ENCODE data around the gene EID2B.

The EID2B gene

DNA sequence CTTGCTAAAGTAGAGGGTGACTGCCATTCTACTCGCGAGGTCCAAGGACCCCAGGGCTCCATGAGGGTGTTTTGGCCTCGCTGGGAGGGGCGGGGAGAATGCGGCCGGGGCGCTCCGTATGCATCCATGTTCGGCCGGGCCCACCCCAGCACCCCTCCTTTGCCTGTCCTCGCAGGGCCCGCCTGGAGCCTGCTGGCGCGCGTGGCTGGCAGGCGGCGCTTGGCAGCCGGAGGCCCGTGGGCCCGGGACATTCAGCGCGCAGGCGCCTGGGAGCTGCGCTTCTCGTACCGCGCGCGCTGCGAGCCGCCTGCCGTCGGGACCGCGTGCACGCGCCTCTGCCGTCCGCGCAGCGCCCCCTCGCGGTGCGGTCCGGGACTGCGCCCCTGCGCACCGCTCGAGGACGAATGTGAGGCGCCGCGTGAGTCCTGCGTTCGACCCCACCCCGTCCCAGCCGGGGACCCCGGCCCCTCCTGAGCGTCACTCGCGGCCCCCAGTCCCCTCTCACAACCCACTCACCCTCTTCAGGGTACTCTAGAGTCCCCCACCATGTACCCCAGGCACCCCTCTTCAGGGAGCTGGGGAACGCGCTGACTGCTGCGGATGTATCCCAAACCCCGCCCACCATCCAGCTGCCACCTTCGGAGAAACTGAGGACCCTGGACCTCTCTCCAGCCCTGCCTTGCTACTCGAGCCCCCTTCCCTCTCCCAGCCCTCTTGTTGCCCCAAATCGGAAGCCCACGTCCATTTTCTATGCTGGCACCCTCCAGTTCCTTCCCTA, 29.8 kb downstream of the EID2B start:
- H3K4me3 Mint-ChIP-seq = peak overlapping the region; percentile 36 to 44
- ATAC-seq (replicated peaks) = peak; percentile 66

DNA sequence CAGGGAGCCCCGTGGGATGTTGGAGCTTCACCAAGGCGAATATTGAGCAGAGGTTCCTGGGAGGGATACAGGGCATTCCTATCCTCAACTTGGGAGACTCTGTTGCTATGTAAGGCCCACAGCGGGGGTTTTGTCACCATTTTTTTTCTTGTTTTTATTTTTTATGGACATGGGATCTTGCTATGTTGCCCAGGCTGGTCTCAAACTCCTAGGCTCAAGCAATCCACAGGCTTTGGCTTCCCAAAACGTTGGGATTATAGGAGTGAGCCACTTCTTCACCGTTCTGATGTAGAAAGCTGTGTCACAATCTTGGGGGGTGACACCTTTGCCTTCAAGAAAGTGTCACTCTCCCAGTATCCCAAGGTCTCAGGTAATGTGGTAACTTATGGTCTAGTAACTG, 31.3 kb downstream of the EID2B start:
- peaks cover 26 to 29% of the 10 kb centered on the region in 2 donors for H3K4me1 Mint-ChIP-seq (ENCODE audit: low read depth in 2 of 2)
- no peaks in the 10 kb centered on the region for H3K9me3 Mint-ChIP-seq
- no peak for ATAC-seq (replicated peaks)
- DNase-seq = no peak
- H3K4me3 Mint-ChIP-seq = no peak overlapping the region
- peaks cover 77 to 85% of the 10 kb centered on the region in 2 donors for H3K27me3 Mint-ChIP-seq
- no peak overlapping the region for H3K27ac Mint-ChIP-seq
- peaks cover 17% of the 10 kb centered on the region for H3K36me3 Mint-ChIP-seq (ENCODE audit: insufficient read depth)

More for the DNA sequence above, 29.8 kb downstream of the EID2B start:
- peaks cover 76 to 90% of the 10 kb centered on the region in 2 donors for H3K27me3 Mint-ChIP-seq
- peak overlapping the region in 1 of 2 donors; percentile 81 for H3K27ac Mint-ChIP-seq
- H3K36me3 Mint-ChIP-seq (ENCODE audit: insufficient read depth) = peaks cover 18% of the 10 kb centered on the region
- DNase-seq = peak; percentile 66 to 77 (median 74)
- H3K4me1 Mint-ChIP-seq (ENCODE audit: low read depth in 2 of 2) = peaks cover 36 to 38% of the 10 kb centered on the region in 2 donors
- H3K9me3 Mint-ChIP-seq = no peaks in the 10 kb centered on the region

DNA sequence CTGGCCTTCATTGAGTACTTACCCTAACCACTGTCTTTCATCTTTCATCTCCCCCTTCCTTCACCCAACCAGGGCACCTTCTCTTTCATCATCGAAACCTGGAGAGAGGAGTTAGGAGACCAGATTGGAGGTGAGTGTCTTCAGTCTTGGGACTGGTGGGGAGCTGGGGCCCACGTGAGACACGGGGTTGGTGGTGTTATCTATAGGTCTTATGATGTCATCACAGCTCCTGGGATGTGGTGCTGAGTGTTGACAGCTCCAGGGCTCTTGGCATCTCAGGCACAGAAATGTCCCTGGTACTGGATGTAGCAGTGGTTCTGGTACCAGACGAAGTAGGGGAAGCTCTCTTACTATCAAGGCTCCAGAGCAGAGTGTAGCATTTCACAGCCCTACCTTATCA, 32.1 kb downstream of the EID2B start:
- DNase-seq (no peak), ATAC-seq (replicated peaks) (no peak)
- H3K36me3 Mint-ChIP-seq (ENCODE audit: insufficient read depth) = peaks cover 9% of the 10 kb centered on the region
- H3K27ac Mint-ChIP-seq = no peak overlapping the region
- peak overlapping the region in 1 of 2 donors; percentile 33 for H3K4me3 Mint-ChIP-seq
- H3K4me1 Mint-ChIP-seq (ENCODE audit: low read depth in 2 of 2) = peaks cover 25 to 28% of the 10 kb centered on the region in 2 donors
- peaks cover 76 to 84% of the 10 kb centered on the region in 2 donors for H3K27me3 Mint-ChIP-seq
- H3K9me3 Mint-ChIP-seq = no peaks in the 10 kb centered on the region

DNA sequence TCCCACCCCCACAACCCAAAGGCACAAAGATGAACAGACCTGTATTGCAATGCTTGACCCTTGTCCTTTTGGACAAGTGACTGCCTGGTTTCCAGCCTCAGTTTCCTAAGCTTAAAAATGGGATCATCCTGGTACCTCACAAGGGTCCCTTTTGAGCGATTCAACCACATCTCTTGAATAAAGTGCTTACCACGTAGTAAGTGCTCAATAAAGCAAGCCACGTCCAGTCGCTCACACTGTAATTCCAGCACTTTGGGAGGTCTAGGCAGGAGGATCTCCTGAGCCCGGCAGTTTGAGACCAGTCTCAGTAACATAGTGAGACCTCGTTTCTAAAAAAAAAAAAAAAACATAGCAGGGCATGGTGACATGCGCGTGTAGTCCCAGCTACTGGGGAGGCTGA, 32.7 kb downstream of the EID2B start:
- DNase-seq (no peak), ATAC-seq (replicated peaks) (no peak)
- no peaks in the 10 kb centered on the region for H3K9me3 Mint-ChIP-seq
- H3K36me3 Mint-ChIP-seq (ENCODE audit: insufficient read depth) = peaks cover 12% of the 10 kb centered on the region
- H3K27me3 Mint-ChIP-seq = peaks cover 73 to 78% of the 10 kb centered on the region in 2 donors
- H3K4me3 Mint-ChIP-seq = peak overlapping the region; percentile 64 to 69
- peaks cover 25 to 28% of the 10 kb centered on the region in 2 donors for H3K4me1 Mint-ChIP-seq (ENCODE audit: low read depth in 2 of 2)
- no peak overlapping the region for H3K27ac Mint-ChIP-seq

DNA sequence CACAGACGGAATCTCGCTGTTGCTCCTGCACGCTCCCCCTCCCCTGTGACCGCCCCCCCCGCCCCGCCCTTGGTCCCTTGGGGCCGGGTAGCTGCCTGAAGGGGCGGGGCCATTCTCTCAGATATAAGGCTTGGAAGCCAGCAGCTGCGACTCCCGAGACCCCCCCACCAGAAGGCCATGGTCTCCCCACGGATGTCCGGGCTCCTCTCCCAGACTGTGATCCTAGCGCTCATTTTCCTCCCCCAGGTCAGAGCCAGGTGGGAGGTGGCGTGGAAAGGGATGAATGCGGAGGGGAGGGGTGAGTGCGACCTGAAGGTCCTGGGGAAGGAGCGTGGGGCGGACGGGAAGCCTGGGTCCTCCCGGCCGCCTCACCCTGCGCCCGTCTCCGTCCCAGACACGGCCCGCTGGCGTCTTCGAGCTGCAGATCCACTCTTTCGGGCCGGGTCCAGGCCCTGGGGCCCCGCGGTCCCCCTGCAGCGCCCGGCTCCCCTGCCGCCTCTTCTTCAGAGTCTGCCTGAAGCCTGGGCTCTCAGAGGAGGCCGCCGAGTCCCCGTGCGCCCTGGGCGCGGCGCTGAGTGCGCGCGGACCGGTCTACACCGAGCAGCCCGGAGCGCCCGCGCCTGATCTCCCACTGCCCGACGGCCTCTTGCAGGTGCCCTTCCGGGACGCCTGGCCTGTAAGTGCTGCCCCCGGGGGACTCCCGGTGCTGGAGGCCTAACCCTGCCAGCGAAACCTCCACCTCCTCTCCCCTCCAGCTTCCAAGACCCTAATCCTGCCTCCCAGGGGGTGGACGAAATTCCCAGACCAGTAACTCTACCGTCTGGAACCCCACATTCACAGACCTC, 33.6 kb downstream of the EID2B start, which contains the start of gene DLL3:
Gene DLL3, plus strand, starts transcription at position 150 of the 845 bp plus-strand sequence. Its CDS starts 28 bp downstream, at position 178.
- DNase-seq (no peak), ATAC-seq (replicated peaks) (peak; percentile 2)
- peaks cover 23 to 28% of the 10 kb centered on the region in 2 donors for H3K4me1 Mint-ChIP-seq (ENCODE audit: low read depth in 2 of 2)
- peak within 1 kb of the TSS; percentile 69 to 71 for H3K4me3 Mint-ChIP-seq
- peaks cover 64 to 69% of the 10 kb centered on the region in 2 donors for H3K27me3 Mint-ChIP-seq
- peaks cover 12% of the 10 kb centered on the region for H3K36me3 Mint-ChIP-seq (ENCODE audit: insufficient read depth)
- no peak within 1 kb of the TSS for H3K27ac Mint-ChIP-seq
- H3K9me3 Mint-ChIP-seq = no peaks in the 10 kb centered on the region

DNA sequence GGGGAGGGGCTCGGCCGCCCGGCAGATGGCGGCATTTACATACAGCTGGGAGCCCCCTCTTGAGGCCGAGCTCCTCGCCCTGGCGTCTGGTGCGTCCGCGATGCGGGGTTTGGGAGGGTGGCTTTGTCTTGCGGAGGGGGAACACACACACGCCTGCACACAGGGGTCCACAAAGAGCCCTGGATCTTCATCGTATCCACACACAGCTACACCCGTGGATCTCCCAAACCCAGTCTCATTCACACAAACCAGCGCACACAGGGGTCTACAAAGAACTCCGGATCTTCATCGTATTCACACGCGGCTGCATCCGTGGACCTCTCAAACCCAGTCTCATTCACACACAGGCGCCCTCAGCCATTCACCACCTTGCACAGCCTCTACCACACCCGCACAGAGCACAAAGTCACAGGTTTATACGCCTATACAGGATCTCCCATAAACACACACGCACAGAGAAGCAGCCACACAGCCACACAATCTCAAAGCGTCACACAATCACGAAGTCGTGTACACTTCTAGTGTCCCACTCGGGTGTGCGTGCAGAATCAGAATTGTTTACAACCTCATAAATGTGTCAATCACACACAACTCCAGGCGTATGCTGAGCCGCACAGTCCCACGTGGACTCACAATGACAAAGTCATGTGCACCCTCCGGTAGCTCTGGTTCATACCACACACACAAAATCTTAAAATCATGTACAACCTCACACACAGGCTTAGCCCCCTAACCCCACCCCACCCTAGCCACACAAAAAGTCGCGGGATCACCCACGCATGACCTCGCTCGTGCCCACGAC, 34.5 kb downstream of the EID2B start:
- no peak overlapping the region for H3K27ac Mint-ChIP-seq
- ATAC-seq (replicated peaks) (peak; percentile 61), DNase-seq (no peak)
- H3K36me3 Mint-ChIP-seq (ENCODE audit: insufficient read depth) = peaks cover 8% of the 10 kb centered on the region
- no peaks in the 10 kb centered on the region for H3K9me3 Mint-ChIP-seq
- peaks cover 16 to 21% of the 10 kb centered on the region in 2 donors for H3K4me1 Mint-ChIP-seq (ENCODE audit: low read depth in 2 of 2)
- H3K4me3 Mint-ChIP-seq = peak overlapping the region; percentile 55 to 71
- peaks cover 55 to 60% of the 10 kb centered on the region in 2 donors for H3K27me3 Mint-ChIP-seq

DNA sequence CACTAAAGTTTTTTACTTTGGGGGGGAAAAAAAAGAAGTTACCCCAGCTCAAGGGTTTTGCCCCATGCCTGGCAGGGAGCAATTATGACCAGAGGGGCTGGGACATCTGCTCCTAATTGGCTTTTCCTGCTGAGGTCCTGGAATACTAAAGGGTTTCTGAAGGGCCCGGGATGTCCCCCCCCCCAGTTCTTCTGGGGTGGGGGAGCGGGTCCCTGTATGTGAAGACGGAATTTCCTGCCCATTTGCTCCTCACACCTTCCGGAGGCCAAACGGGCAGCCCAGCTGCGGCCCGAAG, 35.0 kb downstream of the EID2B start:
- DNase-seq (no peak), ATAC-seq (replicated peaks) (no peak)
- H3K36me3 Mint-ChIP-seq (ENCODE audit: insufficient read depth) = peaks cover 5% of the 10 kb centered on the region
- H3K4me3 Mint-ChIP-seq = peak overlapping the region; percentile 55 to 71
- peaks cover 52 to 57% of the 10 kb centered on the region in 2 donors for H3K27me3 Mint-ChIP-seq
- H3K27ac Mint-ChIP-seq = no peak overlapping the region
- H3K4me1 Mint-ChIP-seq (ENCODE audit: low read depth in 2 of 2) = peaks cover 16 to 17% of the 10 kb centered on the region in 2 donors
- no peaks in the 10 kb centered on the region for H3K9me3 Mint-ChIP-seq

DNA sequence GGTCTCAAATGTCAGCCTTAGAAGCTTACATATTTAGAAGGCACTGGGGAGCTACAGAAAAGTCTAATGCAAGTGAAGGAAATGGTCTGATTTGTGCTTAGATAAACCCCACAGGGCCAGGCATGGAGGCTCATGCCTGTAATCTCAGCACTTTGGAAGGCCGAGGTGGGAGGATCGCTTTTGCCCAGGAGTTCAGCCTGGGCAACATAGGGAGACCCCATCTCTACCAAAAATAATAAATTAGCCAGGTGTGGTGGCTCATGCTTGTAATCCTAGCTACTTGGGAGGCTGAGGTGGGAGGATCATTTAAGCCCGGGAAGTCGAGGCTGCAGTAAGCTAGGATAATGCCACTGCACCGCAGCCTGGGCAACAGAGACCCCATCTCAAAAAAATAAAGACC, 36.6 kb downstream of the EID2B start:
- no peak overlapping the region for H3K27ac Mint-ChIP-seq
- no peak overlapping the region for H3K4me3 Mint-ChIP-seq
- peaks cover 46 to 50% of the 10 kb centered on the region in 2 donors for H3K27me3 Mint-ChIP-seq
- no peak for DNase-seq
- H3K4me1 Mint-ChIP-seq (ENCODE audit: low read depth in 2 of 2) = peaks cover 16 to 17% of the 10 kb centered on the region in 2 donors
- no peak for ATAC-seq (replicated peaks)
- peaks cover 9% of the 10 kb centered on the region for H3K36me3 Mint-ChIP-seq (ENCODE audit: insufficient read depth)
- H3K9me3 Mint-ChIP-seq = no peaks in the 10 kb centered on the region

DNA sequence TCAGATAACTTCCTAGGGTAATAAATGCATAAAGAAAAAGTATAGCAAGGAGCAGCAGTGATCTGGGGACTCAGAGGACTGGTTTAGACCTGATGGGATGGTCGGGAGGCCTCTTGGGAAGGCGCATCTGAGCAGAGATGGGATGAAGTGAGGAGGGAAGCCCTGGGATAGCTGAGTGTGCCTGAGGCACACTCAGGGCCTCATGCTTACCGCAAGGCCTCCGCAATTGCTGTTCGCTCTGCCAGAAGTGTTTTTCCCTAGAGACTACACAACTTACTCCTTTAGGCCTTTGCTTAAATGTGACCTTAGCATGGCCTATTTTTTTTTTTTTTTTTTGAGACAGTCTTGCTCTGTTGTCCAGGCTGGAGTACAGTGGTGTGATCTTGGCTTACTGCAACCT, 38.0 kb downstream of the EID2B start:
- H3K27me3 Mint-ChIP-seq = peaks cover 33 to 36% of the 10 kb centered on the region in 2 donors
- H3K36me3 Mint-ChIP-seq (ENCODE audit: insufficient read depth) = peaks cover 19% of the 10 kb centered on the region

DNA sequence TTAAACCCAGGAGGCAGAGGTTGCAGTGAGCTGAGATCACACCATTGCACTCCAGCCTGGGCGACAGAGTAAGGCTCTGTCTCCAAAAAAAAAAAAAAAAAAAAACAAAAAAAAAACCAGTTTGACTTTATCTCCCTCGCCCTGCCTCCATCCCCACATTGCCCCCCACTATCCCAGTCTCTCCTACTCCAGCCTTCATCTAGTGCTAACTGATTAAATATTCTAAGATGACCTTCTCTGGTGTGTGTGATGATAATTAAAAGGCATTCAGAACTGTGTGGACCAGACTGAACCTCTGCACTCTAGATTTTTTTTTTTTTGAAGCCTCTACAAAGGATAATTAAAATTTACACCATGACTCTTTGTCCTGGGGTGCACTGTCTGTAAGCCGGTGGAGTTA, 39.9 kb downstream of the EID2B start:
- Mint-ChIP-seq H3K36me3 (ENCODE audit: insufficient read depth) (peaks cover 31% of the 10 kb centered on the region), H3K4me3 (no peak overlapping the region), H3K27ac (no peak overlapping the region), H3K27me3 (peaks cover 17% of the 10 kb centered on the region in 2 donors), H3K4me1 (ENCODE audit: low read depth in 2 of 2) (peaks cover 0 to 2% of the 10 kb centered on the region in 2 donors), H3K9me3 (no peaks in the 10 kb centered on the region)
- DNase-seq (no peak), ATAC-seq (replicated peaks) (no peak)

More for the DNA sequence above, 38.0 kb downstream of the EID2B start:
- Mint-ChIP-seq H3K9me3 (no peaks in the 10 kb centered on the region), H3K4me3 (no peak overlapping the region), H3K27ac (no peak overlapping the region), H3K4me1 (ENCODE audit: low read depth in 2 of 2) (peaks cover 12 to 14% of the 10 kb centered on the region in 2 donors)
- no peak for ATAC-seq (replicated peaks)
- DNase-seq = no peak

DNA sequence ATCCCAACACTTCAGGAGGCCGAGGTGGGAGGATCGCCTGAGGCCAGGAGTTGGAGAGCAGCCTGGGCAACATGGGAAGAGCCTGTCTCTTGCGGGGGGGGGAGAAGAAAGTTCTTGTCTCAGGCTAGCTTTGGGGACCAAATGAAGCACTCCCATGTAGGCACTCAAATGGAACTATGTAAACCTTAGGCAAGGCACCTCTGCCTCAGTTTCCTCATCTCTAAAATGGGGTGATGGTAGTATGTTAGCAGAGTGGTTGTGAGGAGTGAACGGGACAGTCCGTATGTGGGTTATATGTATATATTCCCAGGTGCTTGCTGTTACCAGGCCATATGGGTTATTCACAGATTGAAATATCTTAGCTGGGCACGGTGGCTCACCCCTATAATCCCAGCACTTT, 40.4 kb downstream of the EID2B start:
- Mint-ChIP-seq H3K27me3 (peaks cover 12 to 14% of the 10 kb centered on the region in 2 donors), H3K9me3 (no peaks in the 10 kb centered on the region), H3K27ac (no peak overlapping the region), H3K4me3 (no peak overlapping the region), H3K4me1 (ENCODE audit: low read depth in 2 of 2) (peaks cover 0 to 2% of the 10 kb centered on the region in 2 donors), H3K36me3 (ENCODE audit: insufficient read depth) (peaks cover 36% of the 10 kb centered on the region)
- DNase-seq = no peak
- ATAC-seq (replicated peaks) = no peak

DNA sequence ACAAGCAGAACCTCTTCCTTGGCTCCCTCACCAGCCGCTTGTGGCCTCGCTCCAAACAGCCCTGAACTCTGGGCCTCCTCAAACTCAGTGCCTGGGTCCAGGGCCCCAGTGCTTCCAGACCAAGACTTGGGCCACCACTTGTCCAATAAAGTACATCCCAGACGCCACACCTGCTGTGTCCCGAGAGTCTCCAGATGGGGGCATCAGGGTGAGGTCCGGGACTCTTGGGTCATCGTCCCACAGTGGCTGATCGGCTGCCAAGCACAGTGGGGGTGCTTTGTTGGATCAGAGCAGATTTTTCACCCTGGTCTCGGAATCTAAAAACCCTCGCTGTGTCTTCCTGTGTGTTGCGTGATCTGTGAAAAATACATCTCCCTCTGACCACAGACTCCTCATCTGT, 42.9 kb downstream of the EID2B start:
- no peak for DNase-seq
- peaks cover 4 to 5% of the 10 kb centered on the region in 2 donors for H3K4me1 Mint-ChIP-seq (ENCODE audit: low read depth in 2 of 2)
- H3K9me3 Mint-ChIP-seq = no peaks in the 10 kb centered on the region
- H3K27ac Mint-ChIP-seq = no peak overlapping the region
- no peaks in the 10 kb centered on the region for H3K27me3 Mint-ChIP-seq
- peaks cover 46% of the 10 kb centered on the region for H3K36me3 Mint-ChIP-seq (ENCODE audit: insufficient read depth)
- no peak overlapping the region for H3K4me3 Mint-ChIP-seq
- no peak for ATAC-seq (replicated peaks)

DNA sequence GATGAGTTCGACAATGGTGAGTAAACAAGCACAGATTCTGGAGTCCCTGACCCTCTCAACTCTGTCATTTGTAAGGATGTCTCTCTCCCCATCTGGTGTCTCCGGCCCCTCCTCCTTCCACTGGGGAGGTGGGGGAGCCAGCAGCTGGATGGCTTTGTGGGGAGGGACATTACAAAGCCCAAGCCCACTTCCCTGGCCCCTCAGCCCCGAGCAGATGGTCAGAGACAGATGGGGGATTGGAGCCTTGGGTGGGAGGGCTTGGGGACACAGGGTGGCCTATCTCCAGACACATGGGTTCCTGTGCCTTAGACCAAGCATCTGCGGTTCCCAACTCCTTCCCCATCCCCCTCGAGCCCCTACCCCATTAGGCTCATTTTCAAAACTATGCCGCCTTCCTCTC, 49.5 kb downstream of the EID2B start:
- Mint-ChIP-seq H3K4me3 (peak overlapping the region in 1 of 2 donors; percentile 33), H3K4me1 (ENCODE audit: low read depth in 2 of 2) (peaks cover 21 to 27% of the 10 kb centered on the region in 2 donors), H3K36me3 (ENCODE audit: insufficient read depth) (peaks cover 37% of the 10 kb centered on the region), H3K9me3 (no peaks in the 10 kb centered on the region), H3K27me3 (no peaks in the 10 kb centered on the region), H3K27ac (peak overlapping the region in 1 of 2 donors; percentile 14)
- no peak for ATAC-seq (replicated peaks)
- no peak for DNase-seq

All from effector memory CD8-positive, alpha-beta T cell (primary cell).